AG08395 (cell line): Measurements from ENCODE around the gene SLX9.

Source experiments
- DNase-seq: peaks from one replicate; pipeline ENCODE4 v3.0.0; 2012; ENCODE audit warnings: mixed read lengths, low spot score

SLX9 gene

DNA sequence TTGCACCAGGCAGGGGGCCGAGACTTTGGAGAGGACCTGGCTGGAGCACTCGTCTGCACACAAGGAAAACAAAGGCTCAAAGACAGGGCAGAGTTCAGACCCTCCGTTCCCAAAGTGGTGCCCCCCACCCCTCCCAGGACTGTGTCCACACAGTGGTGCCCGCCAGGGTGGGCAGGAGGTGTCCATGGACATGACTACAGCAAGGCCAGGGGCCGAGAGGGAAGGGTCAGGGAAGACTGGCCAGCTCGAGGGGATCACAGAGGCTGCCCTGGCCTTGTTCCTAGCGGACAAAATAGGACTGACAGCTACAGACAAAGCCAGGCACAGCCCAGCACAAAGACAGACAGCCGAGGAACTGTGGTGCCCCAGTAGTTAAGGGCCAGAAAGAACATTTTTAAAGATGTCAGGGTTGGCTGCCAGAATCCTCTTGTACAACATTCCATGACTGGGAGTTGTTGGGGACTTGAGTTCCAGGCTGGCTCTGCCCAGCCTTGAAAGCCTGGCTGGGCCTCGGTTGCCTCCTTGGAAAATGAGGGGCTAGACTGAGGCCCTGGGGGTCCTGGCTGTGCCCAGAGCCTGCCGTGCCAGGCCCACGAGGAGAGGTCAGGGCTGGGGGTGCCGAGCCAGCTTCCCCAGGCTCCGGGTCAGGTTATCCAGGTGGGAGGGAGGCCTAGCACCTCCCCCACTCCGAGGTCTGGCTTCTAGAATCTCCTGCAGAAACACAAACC, 63.7 kb downstream of the SLX9 start:
- DNase-seq, result no peak

DNA sequence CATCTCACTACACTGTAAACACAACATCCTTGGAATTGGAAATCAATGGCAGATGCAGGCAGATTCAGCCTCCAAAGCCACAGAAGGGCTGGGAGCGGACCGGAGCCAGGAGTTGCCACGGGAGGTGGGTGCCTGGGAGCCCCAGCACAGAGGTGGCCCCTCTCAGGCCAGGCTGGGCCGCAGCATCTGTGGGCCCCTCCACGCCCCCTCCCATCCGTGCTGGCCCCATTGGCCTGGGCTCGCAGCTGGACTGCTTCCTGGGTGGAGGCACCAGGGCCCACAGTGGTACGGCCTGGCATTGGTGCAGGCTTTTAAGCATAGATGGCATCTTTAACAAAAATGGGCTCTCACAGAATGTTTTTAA, 64.2 kb downstream of the SLX9 start:
- no peak for DNase-seq

DNA sequence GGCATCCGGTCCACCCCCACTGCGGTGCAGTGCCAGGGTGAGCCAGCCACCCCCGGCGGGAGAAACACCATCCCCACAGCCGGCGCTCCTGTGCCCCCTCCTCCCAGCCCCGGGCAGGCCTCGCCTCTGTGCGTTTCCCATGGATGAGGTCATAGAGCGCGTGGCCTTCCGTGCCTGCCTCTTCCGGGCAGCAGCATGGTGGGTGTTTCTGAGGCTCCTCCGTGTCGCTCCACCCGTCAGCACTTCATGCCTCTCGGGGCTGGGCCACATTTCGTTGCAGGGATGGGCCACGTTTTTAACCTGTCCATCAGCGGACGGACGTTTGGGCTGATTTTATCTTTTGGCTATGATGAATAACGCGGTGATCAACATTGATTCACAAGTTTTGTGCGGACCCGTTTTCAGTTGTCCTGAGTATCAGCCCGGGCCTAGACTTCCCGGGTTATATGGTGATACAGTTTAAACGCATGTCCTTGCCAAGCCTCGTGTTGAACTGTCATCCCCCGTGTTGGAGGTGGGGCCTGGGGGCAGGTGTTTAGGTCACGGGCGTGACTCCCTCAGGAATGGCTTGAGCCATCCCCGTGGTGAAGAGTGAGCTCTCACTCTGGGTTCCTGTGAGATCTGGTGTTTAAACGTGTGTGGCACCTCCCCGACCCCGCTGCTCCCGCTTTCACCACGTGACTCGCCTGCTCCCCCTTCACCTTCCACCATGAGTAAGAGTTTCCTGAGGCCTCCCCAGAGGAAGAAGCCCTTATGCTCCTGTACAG, 64.8 kb downstream of the SLX9 start:
- DNase-seq, result no peak

GRCh38 chr21:45006536-45007095, 66.8 kb downstream of the SLX9 start:
- no peak for DNase-seq

- no peak for DNase-seq
Observed at GRCh38 chr21:45009616-45010015, 69.8 kb downstream of the SLX9 start.

DNA sequence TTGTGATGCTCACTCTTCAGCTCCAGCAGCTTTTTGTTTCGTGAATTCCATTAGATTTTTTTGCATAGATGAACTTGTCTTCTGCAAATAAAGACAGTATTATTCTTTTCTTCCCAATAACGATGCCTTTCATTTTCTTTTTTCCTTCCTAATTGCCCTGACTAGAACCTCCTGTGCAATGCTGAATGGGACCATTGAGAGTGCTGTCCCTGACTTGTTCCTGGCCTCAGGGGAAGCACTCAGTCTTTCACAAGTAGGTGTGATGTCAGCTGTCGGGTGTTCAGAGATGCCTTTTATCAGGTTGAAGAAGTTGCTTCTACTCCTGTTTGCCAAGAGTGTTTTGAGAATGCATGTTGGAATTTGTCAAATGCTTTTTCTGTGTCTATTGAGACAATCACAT, 70.3 kb downstream of the SLX9 start:
- no peak for DNase-seq

- no peak for DNase-seq
Observed at GRCh38 chr21:45010860-45011259, 71.0 kb downstream of the SLX9 start.

GRCh38 chr21:45011426-45011825, 71.6 kb downstream of the SLX9 start:
- DNase-seq, result no peak

DNA sequence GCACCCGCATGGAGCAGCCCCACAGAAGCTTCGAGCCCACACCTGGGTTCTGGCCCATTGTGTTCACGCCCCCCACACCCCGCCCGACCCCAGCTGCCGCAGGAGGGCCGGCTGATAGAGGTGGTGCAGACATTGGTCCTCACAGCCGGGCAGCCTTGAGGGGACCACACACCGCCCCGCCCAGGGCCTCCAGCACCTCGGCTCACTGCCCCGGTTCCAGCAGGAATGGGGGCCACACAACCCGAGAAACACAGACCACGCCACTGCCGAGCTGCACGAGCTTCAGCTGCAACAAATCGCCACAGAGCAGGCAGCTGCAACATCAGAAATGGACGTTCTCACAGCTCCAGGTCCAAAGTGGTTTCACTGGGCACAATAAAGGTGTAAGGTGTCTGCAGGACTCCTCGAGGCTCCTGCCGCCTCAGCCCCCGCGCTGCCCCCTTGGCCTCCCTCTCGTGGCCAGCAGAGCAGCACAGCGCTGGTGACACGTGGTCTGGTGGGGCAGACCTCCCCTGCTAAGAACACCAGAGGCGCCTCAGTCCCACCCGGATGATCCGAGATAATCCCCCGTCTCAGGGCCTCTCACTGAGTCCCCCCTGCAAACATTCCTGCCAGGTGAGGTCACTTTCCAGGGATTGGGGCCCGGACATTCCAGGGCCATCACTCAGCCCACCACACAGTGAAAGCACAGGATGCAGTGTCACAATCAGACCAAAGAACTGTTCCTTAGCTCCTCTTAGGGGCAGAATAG, 72.3 kb downstream of the SLX9 start:
- peak; percentile 97 for DNase-seq

DNA sequence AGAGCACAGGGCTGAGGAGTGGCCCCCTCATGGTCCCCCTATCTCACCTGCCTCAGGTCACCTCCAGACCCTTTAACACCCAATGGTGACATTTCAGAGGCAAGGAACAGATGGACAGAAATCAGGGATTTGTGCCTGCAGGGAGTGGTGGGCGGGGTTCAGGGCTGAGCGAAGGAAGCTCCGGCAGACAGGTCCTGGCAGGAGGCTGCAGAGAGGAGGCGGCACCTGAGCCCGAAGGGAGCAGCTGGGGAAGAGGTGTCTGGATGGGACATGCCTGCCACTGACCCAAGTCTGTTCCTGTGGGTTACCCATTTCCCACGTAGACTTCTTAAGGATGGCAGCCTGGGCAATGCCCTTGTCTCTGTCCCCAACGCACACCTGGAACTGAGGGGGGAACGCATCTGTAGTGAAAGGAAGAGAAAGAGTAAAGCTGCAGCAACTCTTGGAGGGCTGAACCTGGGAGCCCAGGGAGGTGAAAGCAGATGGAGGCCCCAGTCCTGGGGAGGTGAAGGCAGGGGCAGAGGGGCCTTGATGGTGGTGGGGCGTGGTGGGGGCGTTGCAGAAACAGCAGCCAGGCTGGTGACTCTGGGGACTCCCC, 72.9 kb downstream of the SLX9 start:
- no peak for DNase-seq

DNA sequence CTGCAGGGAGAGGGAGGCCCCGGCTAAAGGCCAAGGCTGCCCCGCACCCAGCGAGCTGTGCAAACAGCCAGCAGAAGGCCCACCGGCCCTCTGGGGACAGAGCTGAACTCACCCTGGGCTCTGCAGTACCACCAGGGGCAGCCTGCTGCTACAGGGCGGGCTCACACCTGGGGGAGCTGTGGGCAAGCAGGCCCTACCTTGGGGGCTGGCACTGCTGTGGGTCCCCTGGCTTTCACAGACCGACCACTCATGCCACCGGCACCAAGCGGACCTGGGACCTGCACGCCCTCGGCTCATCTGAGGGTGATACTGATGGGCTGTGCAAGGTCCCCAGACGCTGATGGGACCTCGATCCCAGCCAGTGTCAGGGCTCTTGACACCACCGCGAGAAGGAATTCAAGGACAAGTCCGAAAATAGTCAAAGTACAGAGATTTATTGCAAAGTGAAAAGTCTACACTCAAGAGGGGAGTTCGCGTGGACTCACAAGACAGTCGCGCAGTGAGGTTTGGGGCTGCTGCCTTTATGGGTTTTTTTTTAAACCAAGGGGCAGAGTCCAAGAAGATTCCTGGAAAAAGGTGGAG, 73.5 kb downstream of the SLX9 start:
- DNase-seq, result no peak

DNA sequence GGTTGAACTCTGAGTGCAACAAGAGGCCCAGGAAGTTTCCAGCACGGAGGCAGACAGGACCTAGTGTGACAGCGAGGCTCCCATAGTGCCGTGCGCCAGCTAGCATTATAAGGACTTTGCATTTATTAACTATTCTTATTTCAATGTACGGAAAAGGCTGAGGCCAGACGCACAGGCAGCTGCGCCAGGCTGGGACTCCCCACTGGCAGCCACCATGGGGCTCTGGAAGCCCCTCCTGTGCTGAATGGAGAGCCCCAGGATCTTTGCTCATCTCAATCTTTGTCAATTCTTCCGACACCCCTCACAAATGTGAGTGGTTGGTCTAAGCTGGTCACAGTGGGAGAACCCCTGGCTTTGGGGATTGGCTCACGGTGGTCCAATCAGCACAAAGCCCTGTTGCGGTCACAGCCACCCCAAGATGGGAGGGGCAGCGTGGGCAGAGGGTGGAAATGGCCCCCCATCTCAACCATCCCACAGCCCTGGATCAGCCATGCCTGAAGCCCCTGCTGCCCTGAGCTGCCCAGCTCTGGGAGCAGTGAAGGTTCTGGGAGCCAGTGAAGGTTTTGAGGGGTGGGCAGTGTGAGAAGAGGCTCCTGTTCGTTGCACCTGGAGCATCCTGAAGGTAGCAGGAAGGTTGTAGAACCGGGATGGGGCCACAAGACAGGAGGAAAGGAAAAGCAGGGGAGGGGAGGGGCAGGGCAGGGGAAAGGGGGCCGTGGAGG, 75.1 kb downstream of the SLX9 start:
- no peak for DNase-seq

DNA sequence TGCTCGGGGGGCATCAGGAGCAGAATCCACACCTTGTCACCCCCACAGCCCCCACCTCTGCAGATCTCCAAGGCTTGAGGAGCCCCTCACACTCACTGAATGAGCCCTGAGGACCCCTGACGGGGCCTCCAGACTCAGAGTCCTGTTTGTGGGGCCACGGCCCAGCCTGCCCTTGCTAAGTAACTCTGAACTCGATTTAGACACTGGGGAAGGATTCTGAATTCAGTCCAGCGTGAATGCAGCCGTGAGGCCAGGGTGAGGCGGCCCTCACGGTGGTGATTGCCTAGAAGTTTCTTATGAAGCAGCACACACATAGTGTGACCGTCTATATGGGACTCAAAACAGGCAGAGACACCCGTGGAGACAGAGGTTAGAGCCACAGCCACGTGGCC, 75.6 kb downstream of the SLX9 start:
- no peak for DNase-seq

GRCh38 chr21:45016031-45016405, 76.2 kb downstream of the SLX9 start:
- DNase-seq, result no peak

DNA sequence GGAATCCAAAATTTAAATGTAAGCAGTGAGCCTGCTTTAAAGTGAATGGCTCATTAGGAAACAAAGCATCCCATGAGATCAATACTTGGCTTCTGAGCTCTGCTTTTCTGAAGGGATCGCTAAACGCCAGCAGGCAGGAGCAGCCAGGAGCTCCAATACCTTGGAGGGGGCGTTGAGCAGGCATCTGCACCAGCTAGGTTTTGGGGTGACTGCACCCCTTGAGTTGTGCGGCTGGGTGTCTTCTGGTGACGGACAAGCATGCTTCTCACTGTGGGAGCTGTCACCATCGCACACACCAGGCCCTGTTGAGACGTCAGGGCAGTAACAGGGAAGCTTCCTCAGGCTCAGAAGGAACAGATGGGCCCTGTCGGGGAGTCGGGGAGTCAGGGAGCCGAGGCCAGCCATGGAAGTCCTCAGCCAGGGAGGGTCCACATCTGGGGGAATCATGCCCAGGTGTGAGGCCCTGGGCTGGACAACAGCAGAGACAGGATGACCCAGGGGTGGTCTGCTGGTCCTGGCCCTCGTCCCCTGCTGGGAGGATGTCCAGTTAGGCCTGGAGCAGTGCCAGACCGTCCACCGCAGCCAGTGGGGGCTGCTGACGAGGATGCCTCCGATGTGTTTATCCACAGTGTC, 76.7 kb downstream of the SLX9 start:
- DNase-seq, result no peak

- DNase-seq, result no peak
Observed at GRCh38 chr21:45017039-45017960, 77.5 kb downstream of the SLX9 start.

DNA sequence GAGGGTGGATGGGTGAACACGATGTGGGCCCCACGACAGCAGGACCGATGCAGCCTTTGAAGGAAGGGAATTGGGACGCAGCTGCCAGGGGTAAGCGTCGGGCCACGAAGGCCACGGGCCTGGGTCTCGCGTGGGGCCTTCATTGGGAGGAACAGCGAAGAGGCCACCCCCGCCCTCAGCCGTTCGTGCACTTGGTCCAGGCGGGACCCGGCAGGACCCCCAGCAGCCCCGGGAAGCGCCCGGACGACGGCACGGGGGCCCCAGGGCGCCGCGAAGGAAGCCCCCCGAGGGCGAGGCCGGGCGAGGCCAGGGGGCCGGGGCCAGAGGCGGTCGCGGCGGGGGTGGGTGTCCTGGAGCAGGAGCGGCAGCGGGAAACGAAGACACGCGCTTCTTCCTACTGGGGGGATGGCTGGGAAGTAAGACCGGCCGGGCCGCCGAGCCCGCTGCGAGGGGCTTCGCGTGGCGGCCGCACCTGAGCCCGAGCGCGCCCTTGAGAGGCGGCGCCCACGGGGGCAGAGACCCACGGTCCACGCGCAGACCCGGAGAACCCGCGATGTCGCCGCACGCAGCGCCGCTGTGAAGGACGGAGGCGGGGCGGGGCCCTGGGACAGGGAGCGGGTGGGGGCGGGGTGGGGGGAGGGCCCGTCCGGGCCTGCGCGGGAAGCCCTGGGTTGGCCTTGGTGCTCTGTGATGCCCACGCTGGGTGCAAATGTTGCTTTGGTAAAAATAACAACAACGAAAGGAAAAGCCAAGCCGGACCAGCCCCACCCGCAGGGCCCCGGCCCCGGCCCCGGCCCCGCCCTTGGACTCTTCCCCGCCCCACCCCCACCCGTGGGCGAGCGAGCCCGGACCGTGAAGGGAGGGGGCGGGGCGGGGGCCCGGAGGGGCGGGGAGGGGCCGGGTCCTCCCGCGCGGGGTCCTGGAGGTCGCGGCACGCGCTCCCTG, 78.6 kb downstream of the SLX9 start:
- DNase-seq, result peak; percentile 56

GRCh38 chr21:45019076-45019886, 79.5 kb downstream of the SLX9 start:
- peak; percentile 66 for DNase-seq
